HEK293T (cell line): Measurements from ENCODE around the gene SKAP1.
A peak's percentile ranks its signal among the peaks of the same experiment; 100 is the strongest.

Experiments used
- CTCF ChIA-PET: fragments of 350-600 bp; formaldehyde crosslinking; extraction: SDS; loops from one replicate; lab custom pipeline; 2021; ENCODE audit warnings: antibody characterized with exemption, inconsistent platforms; lab: Yijun Ruan, JAX
- POLR2A ChIA-PET: fragments of 350-600 bp; formaldehyde crosslinking; extraction: SDS; loops from one replicate; lab custom pipeline; 2020; ENCODE audit warnings: antibody characterized with exemption, inconsistent platforms; lab: Yijun Ruan, JAX
- DNase-seq: peaks from one replicate; pipeline ENCODE4 v3.0.0; 2012; ENCODE audit warnings: mixed read lengths; ENCODE audit errors: extremely low spot score
- ARNT ChIP-seq: fragments of 450-650 bp; IDR thresholded peaks from 2 replicates; pipeline ENCODE4 v1.6.1; 2017; ENCODE audit warnings: mild to moderate bottlenecking
- BHLHE40 ChIP-seq: fragments of 450-650 bp; IDR thresholded peaks from 2 replicates; pipeline ENCODE4 v1.6.1; 2016; ENCODE audit warnings: mild to moderate bottlenecking, moderate library complexity, borderline replicate concordance
- CTBP1 ChIP-seq: fragments of 450-650 bp; IDR thresholded peaks from 2 replicates; pipeline ENCODE4 v1.6.1; 2016; ENCODE audit warnings: borderline replicate concordance
- ELF4 ChIP-seq: fragments of 450-650 bp; IDR thresholded peaks from 2 replicates; pipeline ENCODE4 v1.6.1; 2017; ENCODE audit warnings: antibody characterized with exemption
- FOXA1 ChIP-seq: fragments of 450-650 bp; IDR thresholded peaks from 2 replicates; pipeline ENCODE4 v1.6.1; 2016; ENCODE audit warnings: mild to moderate bottlenecking
- FOXK2 ChIP-seq: fragments of 450-650 bp; IDR thresholded peaks from 2 replicates; pipeline ENCODE4 v1.6.1; 2016; ENCODE audit warnings: mild to moderate bottlenecking
- FOXM1 ChIP-seq: fragments of 450-650 bp; IDR thresholded peaks from 2 replicates; pipeline ENCODE4 v1.6.1; 2017; ENCODE audit warnings: mild to moderate bottlenecking, borderline replicate concordance
- HDGF ChIP-seq: fragments of 450-650 bp; IDR thresholded peaks from 2 replicates; pipeline ENCODE4 v1.6.1; 2017; ENCODE audit warnings: antibody characterized with exemption, borderline replicate concordance
- L3MBTL2 ChIP-seq: fragments of 450-650 bp; conservative IDR thresholded peaks from 2 replicates; pipeline ENCODE4 v1.6.1; 2016; ENCODE audit warnings: mild to moderate bottlenecking
- LEF1 ChIP-seq: fragments of 450-650 bp; IDR thresholded peaks from 2 replicates; pipeline ENCODE4 v1.6.1; 2017; ENCODE audit warnings: mild to moderate bottlenecking, borderline replicate concordance
- NFRKB ChIP-seq: fragments of 450-650 bp; IDR thresholded peaks from 2 replicates; pipeline ENCODE4 v1.6.1; 2016; ENCODE audit warnings: mild to moderate bottlenecking, moderate library complexity
- PKNOX1 ChIP-seq: fragments of 450-650 bp; IDR thresholded peaks from 2 replicates; pipeline ENCODE4 v1.6.1; 2016
- SP1 ChIP-seq: fragments of 450-650 bp; IDR thresholded peaks from 2 replicates; pipeline ENCODE4 v1.6.1; 2017
- SUZ12 ChIP-seq: fragments of 450-650 bp; IDR thresholded peaks from 2 replicates; pipeline ENCODE4 v1.6.1; 2016; ENCODE audit warnings: mild to moderate bottlenecking
- TARDBP ChIP-seq: fragments of 450-650 bp; IDR thresholded peaks from 2 replicates; pipeline ENCODE4 v1.6.1; 2016
- ZNF384 ChIP-seq: fragments of 450-650 bp; IDR thresholded peaks from 2 replicates; pipeline ENCODE4 v1.6.1; 2016

Gene SKAP1

GRCh38 chr17:48472411-48473281, 42.6 kb upstream of the SKAP1 start:
- ChIA-PET POLR2A (interaction anchor here (0.7 kb wide), 1 partner anchor 10 kb away, joined by 3 read pairs; no protein-coding TSS in a partner anchor), CTCF (interaction anchor here (0.6 kb wide), 1 partner anchor 8 kb away, joined by 3 read pairs; no protein-coding TSS in a partner anchor)
- no peak for DNase-seq
- TF ChIP-seq HDGF = no peak
- no peak for TF ChIP-seq FOXA1
- no peak for TF ChIP-seq LEF1
- no peak for TF ChIP-seq FOXM1
- TF ChIP-seq ARNT = no peak
- TF ChIP-seq L3MBTL2 = no peak
- TF ChIP-seq BHLHE40 = no peak
- TF ChIP-seq PKNOX1 = no peak
- no peak for TF ChIP-seq CTBP1
- no peak for TF ChIP-seq TARDBP
- TF ChIP-seq FOXK2 = no peak
- no peak for TF ChIP-seq ZNF384
- TF ChIP-seq ELF4 = no peak

GRCh38 chr17:48471817-48472410, 41.9 kb upstream of the SKAP1 start:
- ChIA-PET CTCF (interaction anchor here (0.6 to 1.5 kb wide), 2 partner anchors 9 to 15 kb away, joined by 3 read pairs; no protein-coding TSS in a partner anchor), POLR2A (no interaction called here)
- DNase-seq = no peak
- no peak for TF ChIP-seq FOXM1
- peak; percentile 2; the same call in 1 of the 2 replicates for TF ChIP-seq PKNOX1

GRCh38 chr17:48470388-48471034, 40.5 kb upstream of the SKAP1 start:
- ChIA-PET CTCF (interaction anchor here (0.6 to 1.5 kb wide), 3 partner anchors 14 to 135 kb away, joined by 3 read pairs; no protein-coding TSS in a partner anchor), POLR2A (no interaction called here)
- no peak for DNase-seq
- TF ChIP-seq TARDBP (no peak), PKNOX1 (no peak), NFRKB (no peak), HDGF (no peak), ZNF384 (no peak)

- no peak for DNase-seq
- ChIA-PET POLR2A (no interaction called here), CTCF (interaction anchor here (0.6 kb wide), 1 partner anchor 16 kb away, joined by 3 read pairs; no protein-coding TSS in a partner anchor)
- TF ChIP-seq BHLHE40 = no peak
- TF ChIP-seq TARDBP = no peak
- TF ChIP-seq NFRKB = no peak
- TF ChIP-seq FOXM1 = no peak
- no peak for TF ChIP-seq CTBP1
- no peak for TF ChIP-seq ARNT
- TF ChIP-seq FOXK2 = no peak
- TF ChIP-seq LEF1 = no peak
- TF ChIP-seq HDGF = no peak
- no peak for TF ChIP-seq ELF4
- TF ChIP-seq SUZ12 = no peak
- no peak for TF ChIP-seq FOXA1
- no peak for TF ChIP-seq L3MBTL2
- TF ChIP-seq ZNF384 = no peak
- TF ChIP-seq PKNOX1 = no peak
- no peak for TF ChIP-seq SP1
Measured at GRCh38 chr17:48469227-48469626, 39.2 kb upstream of the SKAP1 start.

GRCh38 chr17:48468299-48468698, 38.3 kb upstream of the SKAP1 start:
- ChIA-PET CTCF (interaction anchor here (0.7 kb wide), 1 partner anchor 95 kb away, joined by 3 read pairs; no protein-coding TSS in a partner anchor), POLR2A (no interaction called here)
- TF ChIP-seq L3MBTL2 (no peak), LEF1 (no peak), NFRKB (no peak), FOXA1 (no peak), FOXK2 (no peak), CTBP1 (no peak), ELF4 (no peak), HDGF (no peak)
- DNase-seq = no peak
